Stimulated activated naive CD8-positive, alpha-beta T cell treated with anti-CD3 and anti-CD28 coated beads, Interleukin-15, Interleukin-2, amounts not matched to agents 100 ng/mL and 50 ng/mL, for 24 hours (primary cell): ENCODE measurements around the gene SLC38A1.
A peak's percentile ranks its signal among the peaks of the same experiment; 100 is the strongest.

Experiments
- H3K27ac Mint-ChIP-seq: one replicate; pipeline ENCODE4 v1.8.0; 2021; ENCODE audit warnings: mild to moderate bottlenecking, mixed read lengths
- H3K27me3 Mint-ChIP-seq: one replicate; pipeline ENCODE4 v1.8.0; 2021; ENCODE audit warnings: mixed read lengths
- H3K36me3 Mint-ChIP-seq: one replicate; pipeline ENCODE4 v1.8.0; 2021; ENCODE audit warnings: low read depth, mixed read lengths
- H3K4me1 Mint-ChIP-seq: one replicate; pipeline ENCODE4 v1.8.0; 2021; ENCODE audit warnings: low read depth, mixed read lengths
- H3K4me3 Mint-ChIP-seq: one replicate; pipeline ENCODE4 v1.8.0; 2021; ENCODE audit warnings: mild to moderate bottlenecking, mixed read lengths
- H3K9me3 Mint-ChIP-seq: one replicate; pipeline ENCODE4 v1.8.0; 2021; ENCODE audit warnings: mixed read lengths

The SLC38A1 gene

GRCh38 chr12:46269429-46270241, 792 bp upstream of the SLC38A1 start:
- Mint-ChIP-seq H3K9me3 (no peaks in the 10 kb centered on the region), H3K36me3 (no peaks in the 10 kb centered on the region), H3K27me3 (no peaks in the 10 kb centered on the region), H3K4me3 (no peak overlapping the region), H3K27ac (no peak overlapping the region), H3K4me1 (peaks cover 35% of the 10 kb centered on the region)

GRCh38 chr12:46267825-46268582, 839 bp downstream of the SLC38A1 start:
- no peak overlapping the region for H3K27ac Mint-ChIP-seq

GRCh38 chr12:46267575-46267824, 1.3 kb downstream of the SLC38A1 start:
- no peaks in the 10 kb centered on the region for H3K9me3 Mint-ChIP-seq
- peaks cover 44% of the 10 kb centered on the region for H3K4me1 Mint-ChIP-seq
- H3K27ac Mint-ChIP-seq = no peak overlapping the region
- H3K36me3 Mint-ChIP-seq = peaks cover 16% of the 10 kb centered on the region
- H3K27me3 Mint-ChIP-seq = no peaks in the 10 kb centered on the region
- H3K4me3 Mint-ChIP-seq = no peak overlapping the region

More at GRCh38 chr12:46267825-46268582, 839 bp downstream of the SLC38A1 start:
- no peak overlapping the region for H3K4me3 Mint-ChIP-seq
- H3K36me3 Mint-ChIP-seq = peaks cover 11% of the 10 kb centered on the region
- H3K27me3 Mint-ChIP-seq = no peaks in the 10 kb centered on the region
- no peaks in the 10 kb centered on the region for H3K9me3 Mint-ChIP-seq
- H3K4me1 Mint-ChIP-seq = peaks cover 42% of the 10 kb centered on the region

GRCh38 chr12:46266869-46267574, 1.8 kb downstream of the SLC38A1 start:
- Mint-ChIP-seq H3K27ac (no peak overlapping the region), H3K9me3 (no peaks in the 10 kb centered on the region), H3K27me3 (no peaks in the 10 kb centered on the region), H3K36me3 (peaks cover 16% of the 10 kb centered on the region), H3K4me1 (peaks cover 42% of the 10 kb centered on the region), H3K4me3 (no peak overlapping the region)

- H3K36me3 Mint-ChIP-seq = peaks cover 16% of the 10 kb centered on the region
- H3K27me3 Mint-ChIP-seq = no peaks in the 10 kb centered on the region
- no peak overlapping the region for H3K27ac Mint-ChIP-seq
- no peak overlapping the region for H3K4me3 Mint-ChIP-seq
- H3K4me1 Mint-ChIP-seq = peaks cover 35% of the 10 kb centered on the region
- H3K9me3 Mint-ChIP-seq = no peaks in the 10 kb centered on the region
Measured at GRCh38 chr12:46266382-46266791, 2.5 kb downstream of the SLC38A1 start.

- Mint-ChIP-seq H3K36me3 (peaks cover 16% of the 10 kb centered on the region), H3K4me3 (no peak overlapping the region), H3K9me3 (no peaks in the 10 kb centered on the region), H3K27ac (no peak overlapping the region), H3K4me1 (peaks cover 29% of the 10 kb centered on the region), H3K27me3 (no peaks in the 10 kb centered on the region)
Measured at GRCh38 chr12:46265734-46266133, 3.1 kb downstream of the SLC38A1 start.

GRCh38 chr12:46265102-46265501, 3.7 kb downstream of the SLC38A1 start:
- Mint-ChIP-seq H3K4me1 (peaks cover 23% of the 10 kb centered on the region), H3K36me3 (peaks cover 16% of the 10 kb centered on the region), H3K27me3 (no peaks in the 10 kb centered on the region), H3K9me3 (no peaks in the 10 kb centered on the region), H3K27ac (no peak overlapping the region), H3K4me3 (no peak overlapping the region)

GRCh38 chr12:46264057-46264456, 4.8 kb downstream of the SLC38A1 start:
- no peaks in the 10 kb centered on the region for H3K9me3 Mint-ChIP-seq
- H3K4me1 Mint-ChIP-seq = peaks cover 22% of the 10 kb centered on the region
- H3K27ac Mint-ChIP-seq = peak overlapping the region; percentile 71
- no peaks in the 10 kb centered on the region for H3K27me3 Mint-ChIP-seq
- H3K4me3 Mint-ChIP-seq = peak overlapping the region; percentile 72
- peaks cover 16% of the 10 kb centered on the region for H3K36me3 Mint-ChIP-seq

GRCh38 chr12:46263140-46264016, 5.5 kb downstream of the SLC38A1 start:
- Mint-ChIP-seq H3K4me3 (peak overlapping the region; percentile 72), H3K4me1 (peaks cover 29% of the 10 kb centered on the region), H3K36me3 (peaks cover 16% of the 10 kb centered on the region), H3K9me3 (no peaks in the 10 kb centered on the region), H3K27ac (peak overlapping the region; percentile 71), H3K27me3 (no peaks in the 10 kb centered on the region)

GRCh38 chr12:46261646-46262045, 7.2 kb downstream of the SLC38A1 start:
- Mint-ChIP-seq H3K9me3 (no peaks in the 10 kb centered on the region), H3K4me3 (peak overlapping the region; percentile 1), H3K27me3 (no peaks in the 10 kb centered on the region), H3K36me3 (peaks cover 33% of the 10 kb centered on the region), H3K4me1 (peaks cover 45% of the 10 kb centered on the region), H3K27ac (peak overlapping the region; percentile 24)

- H3K27ac Mint-ChIP-seq = peak overlapping the region; percentile 24
- H3K36me3 Mint-ChIP-seq = peaks cover 38% of the 10 kb centered on the region
- no peaks in the 10 kb centered on the region for H3K27me3 Mint-ChIP-seq
- peaks cover 52% of the 10 kb centered on the region for H3K4me1 Mint-ChIP-seq
- H3K4me3 Mint-ChIP-seq = no peak overlapping the region
- H3K9me3 Mint-ChIP-seq = no peaks in the 10 kb centered on the region
Measured at GRCh38 chr12:46260913-46261476, 7.8 kb downstream of the SLC38A1 start.

- H3K27ac Mint-ChIP-seq = no peak overlapping the region
- H3K27me3 Mint-ChIP-seq = no peaks in the 10 kb centered on the region
- no peaks in the 10 kb centered on the region for H3K9me3 Mint-ChIP-seq
- H3K4me1 Mint-ChIP-seq = peaks cover 59% of the 10 kb centered on the region
- H3K36me3 Mint-ChIP-seq = peaks cover 41% of the 10 kb centered on the region
- no peak overlapping the region for H3K4me3 Mint-ChIP-seq
Measured at GRCh38 chr12:46260124-46260912, 8.5 kb downstream of the SLC38A1 start.

GRCh38 chr12:46259713-46260112, 9.1 kb downstream of the SLC38A1 start:
- Mint-ChIP-seq H3K27ac (no peak overlapping the region), H3K4me1 (peaks cover 63% of the 10 kb centered on the region), H3K27me3 (no peaks in the 10 kb centered on the region), H3K36me3 (peaks cover 47% of the 10 kb centered on the region), H3K9me3 (no peaks in the 10 kb centered on the region), H3K4me3 (no peak overlapping the region)
